ENCODE results near the gene SPNS2. TPM values are rescaled to one million over a fixed set of nuclear protein-coding genes. Genes with fewer than 3 reads are reported as not detected.

Gene SPNS2
- total RNA-seq, 1 experiment from 2014 or later, result 0.33 TPM

DNA sequence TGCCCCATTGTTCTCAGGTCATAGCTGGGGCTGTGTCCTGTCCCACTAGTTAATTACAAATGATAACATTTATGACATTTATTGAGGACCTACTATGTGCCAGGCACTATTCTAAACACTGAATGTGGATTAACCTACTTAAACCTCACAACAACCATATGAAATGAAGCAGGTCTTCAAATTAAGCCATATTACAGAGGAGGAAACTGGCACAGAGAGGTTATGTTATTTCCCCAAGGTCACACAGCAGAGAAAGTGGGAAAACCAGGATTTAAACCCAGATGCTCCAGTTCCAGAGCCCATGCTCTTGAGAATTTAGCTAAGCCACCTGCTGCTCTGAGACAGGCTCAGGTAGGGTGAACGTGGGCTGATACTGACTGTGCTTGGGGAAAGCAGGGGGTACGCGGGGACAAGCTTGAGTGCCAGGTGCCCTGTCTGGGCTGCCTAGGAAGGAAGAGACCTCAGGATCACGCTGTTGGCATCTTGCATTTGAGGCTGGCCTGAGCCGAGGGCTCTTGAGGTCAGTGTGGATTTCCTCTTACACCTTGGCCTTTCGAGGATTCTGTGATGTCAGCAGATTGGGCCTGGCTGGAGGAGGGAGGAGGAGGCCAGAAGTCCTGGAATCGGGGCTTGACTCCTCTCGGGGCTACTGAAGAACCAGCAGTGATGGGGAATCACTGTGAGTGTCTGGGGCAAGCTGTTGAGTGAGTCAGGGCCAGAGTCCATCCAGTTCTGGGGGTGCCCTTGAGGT is 8.9 kb downstream of the SPNS2 start:
- H4K91ac ChIP-seq (ENCODE audit: insufficient read length, low read depth, low read length), result no peak overlapping the region
- Mint-ChIP-seq H3K27ac (no peak overlapping the region), H3K4me3 (no peak overlapping the region), H3K4me1 (peaks cover 12 to 15% of the 10 kb centered on the region in 2 experiments), H3K9me3 (no peaks in the 10 kb centered on the region; a peak in 1 of 5 replicates), H3K36me3 (ENCODE audit: insufficient read depth in 1 of 3, low read depth in 3 of 3) (no peaks in the 10 kb centered on the region), H3K27me3 (ENCODE audit: low read depth) (peaks cover 39% of the 10 kb centered on the region)
- H3K4me2 ChIP-seq (ENCODE audit: insufficient read depth, insufficient read length, low read length), result no peak overlapping the region
- H3K4me1 ChIP-seq (ENCODE audit: insufficient read depth, low read length), result no peaks in the 10 kb centered on the region
- no peak overlapping the region for H3K9ac ChIP-seq (ENCODE audit: extremely low read depth, insufficient read length, low read length)
- no peaks in the 10 kb centered on the region for H3K23me2 ChIP-seq (ENCODE audit: insufficient read length, low read depth, low read length, poor library complexity, severe bottlenecking)
- no peak overlapping the region for H2BK15ac ChIP-seq (ENCODE audit: low read depth, low read length)
- no peaks in the 10 kb centered on the region for H4K20me1 ChIP-seq (ENCODE audit: control insufficient read depth, insufficient read depth, insufficient read length)
- no peak overlapping the region for H3K14ac ChIP-seq (ENCODE audit: insufficient read depth, low read length)
- no peak overlapping the region for H3K4ac ChIP-seq (ENCODE audit: low read depth, low read length)
- H3K23ac ChIP-seq (ENCODE audit: insufficient read length, low read depth, low read length), result no peak overlapping the region
- H3K18ac ChIP-seq (ENCODE audit: insufficient read length, low read depth, low read length), result no peak overlapping the region
- TF ChIP-seq, protein P1, sequence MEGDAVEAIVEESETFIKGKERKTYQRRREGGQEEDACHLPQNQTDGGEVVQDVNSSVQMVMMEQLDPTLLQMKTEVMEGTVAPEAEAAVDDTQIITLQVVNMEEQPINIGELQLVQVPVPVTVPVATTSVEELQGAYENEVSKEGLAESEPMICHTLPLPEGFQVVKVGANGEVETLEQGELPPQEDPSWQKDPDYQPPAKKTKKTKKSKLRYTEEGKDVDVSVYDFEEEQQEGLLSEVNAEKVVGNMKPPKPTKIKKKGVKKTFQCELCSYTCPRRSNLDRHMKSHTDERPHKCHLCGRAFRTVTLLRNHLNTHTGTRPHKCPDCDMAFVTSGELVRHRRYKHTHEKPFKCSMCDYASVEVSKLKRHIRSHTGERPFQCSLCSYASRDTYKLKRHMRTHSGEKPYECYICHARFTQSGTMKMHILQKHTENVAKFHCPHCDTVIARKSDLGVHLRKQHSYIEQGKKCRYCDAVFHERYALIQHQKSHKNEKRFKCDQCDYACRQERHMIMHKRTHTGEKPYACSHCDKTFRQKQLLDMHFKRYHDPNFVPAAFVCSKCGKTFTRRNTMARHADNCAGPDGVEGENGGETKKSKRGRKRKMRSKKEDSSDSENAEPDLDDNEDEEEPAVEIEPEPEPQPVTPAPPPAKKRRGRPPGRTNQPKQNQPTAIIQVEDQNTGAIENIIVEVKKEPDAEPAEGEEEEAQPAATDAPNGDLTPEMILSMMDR (conservative IDR thresholded peaks at IDR 0.05), result no peak
- no peaks in the 10 kb centered on the region for H3K9me3 ChIP-seq (ENCODE audit: control insufficient read depth, low read depth, low read length)
- no peak overlapping the region for H2BK120ac ChIP-seq (ENCODE audit: low read depth, low read length, poor library complexity, severe bottlenecking)
- H2BK5ac ChIP-seq (ENCODE audit: insufficient read length, low read length), result no peak overlapping the region
- no peak overlapping the region for H3K56ac ChIP-seq (ENCODE audit: insufficient read length, low read depth, low read length)
- H4K8ac ChIP-seq (replicated peaks; ENCODE audit: insufficient read length, low read depth, low read length), result no peak overlapping the region
- no peaks in the 10 kb centered on the region for H3K79me1 ChIP-seq (ENCODE audit: insufficient read depth, low read depth, low read length, poor library complexity, severe bottlenecking)
- no peak overlapping the region for H2AFZ ChIP-seq (ENCODE audit: low read length)
- no peak overlapping the region for H2BK12ac ChIP-seq (ENCODE audit: insufficient read length, low read depth, low read length)
- H3K79me2 ChIP-seq (ENCODE audit: insufficient read depth, low read length), result no peaks in the 10 kb centered on the region
- no peak overlapping the region for H3T11ph ChIP-seq (ENCODE audit: low read length)
- H3K27me3 ChIP-seq (ENCODE audit: insufficient read depth, low read length), result no peaks in the 10 kb centered on the region
- no peak overlapping the region for H2BK20ac ChIP-seq (ENCODE audit: low read depth, low read length, poor library complexity, severe bottlenecking)
- DNase-seq, result no peak
- no peak overlapping the region for H3K27ac ChIP-seq (ENCODE audit: insufficient read length, low read depth, low read length)
- H4K5ac ChIP-seq (ENCODE audit: insufficient read length, low read depth, low read length), result no peak overlapping the region
- H2AK5ac ChIP-seq (ENCODE audit: insufficient read length, low read length), result no peak overlapping the region
- WGBS (ENCODE audit: extremely low coverage, insufficient read length, low lambda C conversion rate), result no CpG with 5 or more reads among the region's 8 CpGs
